ENCODE data around the gene TGFBR3.

TGFBR3 gene

GRCh38 chr1:91734761-91735160 is 151.2 kb downstream of the TGFBR3 start:
- Histone ChIP-seq H2AFZ (ENCODE audit: low read depth, low read length) (no peak overlapping the region), H3K9ac (ENCODE audit: low read depth, low read length) (no peak overlapping the region), H3K79me2 (ENCODE audit: insufficient read depth, low read length) (no peaks in the 10 kb centered on the region), H4K20me1 (ENCODE audit: insufficient read depth, low read length) (no peaks in the 10 kb centered on the region), H3K4me2 (ENCODE audit: insufficient read depth, low read length) (no peak overlapping the region), H3K27me3 (ENCODE audit: insufficient read depth, low read length, poor library complexity) (no peaks in the 10 kb centered on the region), H3K4me3 (ENCODE audit: low read depth in 1 of 2, low read length in 2 of 2) (no peak overlapping the region), H3K27ac (ENCODE audit: low read length) (no peak overlapping the region), H3K36me3 (ENCODE audit: insufficient read depth, low read length) (no peaks in the 10 kb centered on the region), H3K4me1 (ENCODE audit: insufficient read depth, low read length) (no peaks in the 10 kb centered on the region), H3K9me3 (ENCODE audit: insufficient read depth, low read length, severe bottlenecking) (peaks cover 3% of the 10 kb centered on the region)
- DNase-seq = no peak
- TF ChIP-seq EZH2 (IDR thresholded peaks at IDR 0.05; ENCODE audit: borderline replicate concordance, low read depth, low read length, severe bottlenecking) (no peak), CTCF (IDR thresholded peaks at IDR 0.05; ENCODE audit: borderline replicate concordance, extremely low read depth, low read length, poor library complexity, severe bottlenecking) (no peak)
- ATAC-seq (ENCODE audit: insufficient read depth, low read depth) = no peak

- Histone ChIP-seq H3K4me3 (ENCODE audit: low read depth in 1 of 2, low read length in 2 of 2) (no peak overlapping the region), H3K36me3 (ENCODE audit: insufficient read depth, low read length) (no peaks in the 10 kb centered on the region), H2AFZ (ENCODE audit: low read depth, low read length) (no peak overlapping the region), H3K27ac (ENCODE audit: low read length) (no peak overlapping the region), H3K4me1 (ENCODE audit: insufficient read depth, low read length) (no peaks in the 10 kb centered on the region), H3K9me3 (ENCODE audit: insufficient read depth, low read length, severe bottlenecking) (no peaks in the 10 kb centered on the region), H3K79me2 (ENCODE audit: insufficient read depth, low read length) (no peaks in the 10 kb centered on the region), H3K9ac (ENCODE audit: low read depth, low read length) (no peak overlapping the region), H4K20me1 (ENCODE audit: insufficient read depth, low read length) (no peaks in the 10 kb centered on the region), H3K27me3 (ENCODE audit: insufficient read depth, low read length, poor library complexity) (no peaks in the 10 kb centered on the region), H3K4me2 (ENCODE audit: insufficient read depth, low read length) (no peak overlapping the region)
- ATAC-seq (ENCODE audit: insufficient read depth, low read depth) = no peak
- no peak for TF ChIP-seq EZH2 (IDR thresholded peaks at IDR 0.05; ENCODE audit: borderline replicate concordance, low read depth, low read length, severe bottlenecking)
- no peak for TF ChIP-seq CTCF (IDR thresholded peaks at IDR 0.05; ENCODE audit: borderline replicate concordance, extremely low read depth, low read length, poor library complexity, severe bottlenecking)
- DNase-seq = no peak
Observed at GRCh38 chr1:91733108-91733710, 152.7 kb downstream of the TGFBR3 start.

DNA sequence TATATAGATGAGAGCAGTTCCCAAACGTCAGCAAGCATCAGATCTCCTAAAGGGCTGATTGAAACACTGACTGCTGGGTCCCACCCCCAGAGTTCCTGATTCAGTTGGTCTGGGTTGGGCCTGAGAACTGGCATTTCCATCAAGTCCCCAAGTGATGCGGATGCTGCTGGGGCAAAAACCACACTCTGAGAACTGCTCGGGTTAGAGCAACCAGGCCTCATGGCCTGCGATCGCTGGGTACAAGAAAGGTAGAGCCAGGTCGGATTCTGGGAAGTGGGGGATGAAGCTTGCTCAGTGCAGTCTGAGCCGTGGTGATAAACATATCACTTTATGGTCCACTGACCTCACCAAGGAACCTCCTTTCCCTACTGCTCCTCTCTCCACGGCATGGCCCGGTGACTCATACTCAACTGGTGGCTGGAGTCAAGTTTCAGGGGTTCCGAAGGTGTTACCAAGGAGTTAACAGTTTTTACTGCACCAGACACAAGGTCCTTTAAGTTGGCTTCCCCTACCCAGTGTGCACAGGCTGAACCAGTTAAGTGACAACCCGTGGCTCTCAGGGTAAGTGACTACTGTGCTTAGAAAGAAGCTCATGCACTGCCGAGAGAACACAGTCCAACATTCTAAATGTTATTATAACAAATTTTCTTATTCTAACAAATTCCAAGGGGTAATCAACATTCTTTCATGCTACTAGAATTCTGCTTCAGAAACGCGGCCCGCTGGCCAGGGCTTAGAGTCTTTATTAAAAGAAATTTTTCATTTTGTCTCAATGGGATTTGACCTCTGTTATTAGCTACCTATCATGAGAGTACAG is 153.5 kb downstream of the TGFBR3 start:
- no peaks in the 10 kb centered on the region for H3K79me2 ChIP-seq (ENCODE audit: insufficient read depth, low read length)
- H3K4me3 ChIP-seq (ENCODE audit: low read depth in 1 of 2, low read length in 2 of 2) = no peak overlapping the region
- no peaks in the 10 kb centered on the region for H3K9me3 ChIP-seq (ENCODE audit: insufficient read depth, low read length, severe bottlenecking)
- no peaks in the 10 kb centered on the region for H3K27me3 ChIP-seq (ENCODE audit: insufficient read depth, low read length, poor library complexity)
- no peak overlapping the region for H3K9ac ChIP-seq (ENCODE audit: low read depth, low read length)
- no peaks in the 10 kb centered on the region for H3K4me1 ChIP-seq (ENCODE audit: insufficient read depth, low read length)
- ATAC-seq (ENCODE audit: insufficient read depth, low read depth) (no peak), DNase-seq (no peak)
- H4K20me1 ChIP-seq (ENCODE audit: insufficient read depth, low read length) = no peaks in the 10 kb centered on the region
- TF ChIP-seq EZH2 (IDR thresholded peaks at IDR 0.05; ENCODE audit: borderline replicate concordance, low read depth, low read length, severe bottlenecking) (no peak), CTCF (IDR thresholded peaks at IDR 0.05; ENCODE audit: borderline replicate concordance, extremely low read depth, low read length, poor library complexity, severe bottlenecking) (no peak)
- no peak overlapping the region for H3K4me2 ChIP-seq (ENCODE audit: insufficient read depth, low read length)
- H3K36me3 ChIP-seq (ENCODE audit: insufficient read depth, low read length) = no peaks in the 10 kb centered on the region
- no peak overlapping the region for H2AFZ ChIP-seq (ENCODE audit: low read depth, low read length)
- no peak overlapping the region for H3K27ac ChIP-seq (ENCODE audit: low read length)

All from DND-41 (cell line).